Measurements from ENCODE around the gene MRPL33. TPM values are rescaled to one million over a fixed set of nuclear protein-coding genes. Genes with fewer than 3 reads are reported as not detected.

MRPL33 gene
- total RNA-seq: 356 TPM
- long read RNA-seq, transcript MRPL33-202 (3 exons, 404 nt): major isoform, 138 of 244 reads
- long read RNA-seq, transcript MRPL33-201 (4 exons, 518 nt): minor isoform, 62 of 244 reads
- long read RNA-seq, transcript MRPL33-206 (3 exons, 729 nt): minor isoform, 5 of 244 reads
- long read RNA-seq, partial matches to known transcripts: 10 of 244 reads
- long read RNA-seq, other reads (novel, unspliced or antisense): 27 of 244 reads

DNA sequence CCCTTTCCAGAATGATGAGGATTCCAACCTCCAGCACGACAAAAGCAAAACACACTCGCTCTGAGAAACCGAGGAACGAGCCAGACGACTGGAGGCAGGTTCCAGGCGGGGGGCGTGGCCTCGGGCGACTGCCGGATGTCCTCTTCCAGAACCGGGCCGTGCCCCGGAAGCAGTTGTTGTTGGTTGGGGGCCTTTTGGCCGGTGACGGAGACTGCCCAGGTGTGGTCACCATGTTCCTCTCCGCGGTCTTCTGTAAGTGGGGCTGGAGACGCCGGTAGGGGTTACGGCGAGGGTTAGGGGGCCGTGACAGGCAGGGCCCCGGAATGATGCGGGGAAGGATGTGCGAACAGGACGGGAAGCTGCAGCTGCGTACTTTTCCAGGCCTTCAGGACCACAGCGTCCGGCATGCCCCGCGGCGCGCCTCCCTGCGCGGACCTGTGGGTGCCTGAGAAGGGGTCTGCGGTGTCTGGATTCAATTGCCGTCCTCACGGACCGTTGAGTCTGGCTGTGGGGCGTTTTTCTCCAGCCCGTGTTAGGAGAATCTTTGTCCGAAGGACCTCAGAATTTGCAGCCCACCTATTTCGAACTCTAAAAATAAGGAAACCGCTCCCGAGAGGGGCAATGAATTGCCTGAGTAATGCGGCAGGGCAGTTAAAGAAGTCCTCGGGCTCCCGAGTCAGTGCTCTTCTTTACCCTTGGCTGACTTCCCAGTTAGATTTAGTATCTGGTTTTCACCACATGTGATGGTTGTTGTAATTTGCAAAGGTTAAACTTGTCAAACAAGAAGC lies at the start of gene MRPL33:
Gene MRPL33 (plus strand): TSS at position 172 of the 788 bp plus-strand sequence. CDS start 59 bp downstream, at position 231.
- peak; percentile 97 for DNase-seq
- intact Hi-C loops (cut with DNase I): loop anchor here (10.0 kb wide), 2 partner anchors 113 to 623 kb away; partner anchors contain the start of gene FOSL2
- peak; percentile 97 for ATAC-seq (ENCODE audit: poor library complexity)

DNA sequence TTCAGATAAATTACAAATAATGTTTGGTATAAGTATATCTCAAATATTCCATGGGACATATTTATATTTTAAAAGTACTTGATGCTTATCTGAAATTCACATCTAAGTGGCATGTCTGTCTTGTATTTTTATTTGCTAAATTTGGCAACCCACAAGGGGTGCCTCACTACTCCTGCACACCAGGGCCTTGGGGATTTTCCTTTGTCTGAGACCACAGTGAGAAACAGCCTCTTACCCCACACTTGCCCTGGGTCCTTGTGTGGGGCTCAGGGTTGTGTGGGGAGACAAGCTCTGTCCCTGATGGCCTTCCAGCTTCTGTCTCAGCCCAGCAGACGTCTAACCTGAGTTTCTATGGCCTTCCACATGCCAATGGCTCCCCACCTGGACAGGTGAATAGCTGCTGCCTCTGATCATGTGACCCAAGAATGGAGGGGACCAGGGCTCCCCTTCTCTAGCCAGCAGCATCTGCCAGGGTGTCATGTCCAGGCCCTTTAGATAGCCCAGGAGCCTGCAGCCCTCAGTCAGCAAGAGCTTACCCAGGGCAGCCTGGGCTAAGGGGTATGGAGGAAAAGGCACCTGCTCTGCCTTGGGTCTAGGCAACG lies 49.5 kb upstream of the MRPL33 start:
- DNase-seq (no peak), ATAC-seq (ENCODE audit: poor library complexity) (no peak)
- intact Hi-C loops (cut with DNase I): no loop called here

DNA sequence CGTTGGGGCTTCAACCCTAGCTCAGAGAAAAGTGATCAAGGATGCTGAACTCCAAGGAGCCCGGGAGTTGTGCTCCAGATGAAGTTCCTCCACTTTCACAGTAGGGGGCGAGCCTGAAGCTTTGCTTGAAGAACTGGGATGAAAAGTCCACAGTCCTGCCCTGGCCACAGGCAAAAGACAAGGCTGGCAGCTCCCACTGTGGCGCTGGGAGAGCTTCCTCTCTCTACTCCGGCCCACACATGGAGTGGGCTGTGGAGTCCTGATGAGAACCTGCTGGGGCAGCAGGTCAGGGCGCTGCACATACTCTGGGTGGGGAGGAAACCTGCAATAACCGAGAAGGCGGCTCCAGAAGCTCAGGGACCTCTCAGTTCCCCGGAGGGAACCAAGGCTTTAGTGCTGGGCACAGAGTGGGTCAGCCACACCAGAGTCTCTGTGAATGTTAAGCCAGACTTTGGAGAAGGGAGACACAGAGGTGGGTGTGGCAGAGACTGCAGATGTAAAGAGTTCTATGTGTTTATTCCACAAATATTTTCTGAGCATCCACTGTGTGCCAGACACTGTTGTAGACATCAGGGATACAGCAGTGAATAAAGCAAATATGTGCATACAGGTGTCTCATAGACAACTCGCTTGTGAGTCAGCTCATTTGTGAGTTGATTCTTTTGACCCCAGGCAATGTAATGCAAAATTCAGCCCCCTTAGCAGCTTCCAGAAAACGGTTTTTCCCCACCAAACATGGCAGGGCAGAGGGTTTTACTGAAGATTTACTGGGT lies 48.0 kb upstream of the MRPL33 start:
- ATAC-seq (ENCODE audit: poor library complexity) (peak; percentile 72), DNase-seq (peak; percentile 60)
- intact Hi-C loops (cut with DNase I): no loop called here

DNA sequence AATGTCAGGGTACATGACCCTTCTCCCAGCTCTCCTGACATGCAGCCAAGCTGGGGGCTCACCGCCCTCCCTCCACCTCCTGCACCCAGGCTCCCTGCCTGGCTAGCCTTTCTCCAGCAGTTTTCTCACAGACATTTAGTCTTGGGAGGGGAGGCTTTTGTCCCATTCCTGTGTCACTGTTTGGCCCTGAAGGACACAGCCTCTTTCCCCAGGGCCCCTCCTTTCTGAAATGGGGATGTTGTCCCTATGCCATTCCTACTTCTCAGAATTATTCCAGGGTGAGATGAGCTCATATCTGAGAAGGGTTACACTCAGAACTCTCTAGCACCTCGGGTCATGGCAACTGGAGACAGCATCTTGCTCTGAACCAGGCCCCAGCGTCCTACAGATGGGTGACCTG lies 47.3 kb upstream of the MRPL33 start:
- ATAC-seq (ENCODE audit: poor library complexity) (no peak), DNase-seq (no peak)
- intact Hi-C loops (cut with DNase I): no loop called here

DNA sequence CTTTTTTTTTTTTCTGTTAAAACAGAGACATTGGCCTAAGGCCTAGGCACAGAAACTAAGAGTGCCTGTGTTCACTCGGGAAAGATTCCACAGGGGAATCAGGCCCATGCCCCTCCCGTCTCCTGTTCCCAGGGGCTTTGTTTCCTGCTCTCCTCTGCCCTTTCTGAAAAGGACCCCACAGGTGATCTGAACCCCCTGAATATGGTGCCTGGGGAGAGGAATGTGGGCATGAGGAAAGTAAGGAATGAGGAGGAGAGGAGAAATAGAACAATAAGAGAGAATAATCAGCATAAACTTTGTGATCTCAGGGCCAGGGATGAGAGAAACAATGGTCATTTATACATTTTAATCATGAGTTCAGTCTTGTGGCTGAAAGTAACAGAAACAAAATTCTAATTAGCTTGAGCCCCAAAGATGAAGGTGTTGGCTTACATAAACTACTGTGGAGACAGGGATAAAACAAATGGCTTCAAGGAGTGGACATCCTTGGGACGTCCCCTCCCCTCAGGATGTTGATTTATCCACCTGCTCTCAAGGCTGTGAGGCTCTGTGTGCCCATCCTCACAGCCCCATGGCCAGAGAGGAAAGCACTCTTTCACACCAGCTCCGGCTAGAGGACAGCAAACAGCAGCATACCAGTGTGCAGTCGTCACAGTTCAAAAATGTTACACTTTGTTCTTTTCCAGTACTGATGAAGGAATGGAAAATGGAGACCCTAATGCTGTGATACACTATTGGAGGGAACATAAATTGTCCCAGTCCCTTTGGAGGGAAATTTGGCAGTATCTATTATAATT lies 46.4 kb upstream of the MRPL33 start:
- no peak for ATAC-seq (ENCODE audit: poor library complexity)
- intact Hi-C loops (cut with DNase I): no loop called here
- DNase-seq: no peak

DNA sequence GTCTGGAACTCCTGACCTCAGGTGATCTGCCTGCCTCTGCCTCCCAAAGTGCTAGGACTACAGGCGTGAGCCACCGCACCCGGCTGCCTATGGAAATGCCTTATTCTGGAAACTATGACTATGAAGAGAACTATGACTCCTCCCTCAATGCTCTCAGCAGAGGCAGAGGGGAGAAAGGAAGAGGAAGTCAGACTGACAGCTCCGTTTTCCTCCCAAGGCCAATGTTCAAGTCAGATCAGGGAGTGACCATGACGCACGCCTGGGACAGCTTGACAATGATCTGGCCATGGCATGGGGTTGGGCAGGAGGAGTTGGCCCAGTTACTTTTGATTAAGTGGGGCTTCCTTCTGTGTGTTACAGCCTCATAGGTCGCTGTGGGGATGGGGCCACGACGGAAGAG lies 44.3 kb upstream of the MRPL33 start:
- intact Hi-C loops (cut with DNase I): no loop called here
- ATAC-seq (ENCODE audit: poor library complexity) (no peak), DNase-seq (no peak)

DNA sequence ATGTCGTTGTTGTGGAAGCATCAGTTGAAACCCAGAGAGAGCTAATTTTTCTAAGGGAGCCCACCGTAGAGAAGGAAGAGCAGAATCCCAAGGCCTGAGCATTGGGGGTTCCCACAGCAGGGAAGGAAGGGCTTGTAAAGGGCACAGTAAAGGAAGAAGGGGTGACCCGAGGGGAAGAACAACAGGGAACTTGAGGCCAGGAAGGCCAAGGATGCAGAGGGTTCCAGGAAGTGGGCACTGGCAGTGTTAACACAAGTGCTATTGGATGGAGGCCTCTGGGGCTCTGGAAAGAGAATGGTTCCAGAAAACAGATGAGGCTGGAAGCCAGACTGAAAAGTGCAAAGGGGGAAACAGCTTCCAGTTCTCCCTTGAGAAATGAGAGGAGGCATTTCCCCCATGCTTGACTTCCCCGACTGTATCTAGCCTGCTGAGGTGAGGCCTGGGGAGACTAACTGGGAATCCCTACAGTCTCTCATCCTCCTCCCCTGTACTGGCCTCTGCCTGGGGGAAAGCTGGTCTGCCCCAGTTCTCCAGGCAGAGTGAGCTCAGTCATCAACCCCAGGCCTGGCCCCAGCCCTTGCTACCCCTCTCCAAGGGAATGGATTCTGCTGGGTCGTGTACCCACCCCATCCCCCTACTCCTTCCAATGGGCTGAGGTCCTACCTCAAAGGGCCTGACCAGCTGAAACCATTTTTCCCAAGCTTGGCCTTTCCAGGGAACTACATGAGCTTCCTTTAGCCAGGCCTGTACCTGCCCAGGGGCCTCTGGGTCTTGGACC lies 43.2 kb upstream of the MRPL33 start:
- intact Hi-C loops (cut with DNase I): no loop called here
- DNase-seq: no peak
- ATAC-seq (ENCODE audit: poor library complexity): no peak

DNA sequence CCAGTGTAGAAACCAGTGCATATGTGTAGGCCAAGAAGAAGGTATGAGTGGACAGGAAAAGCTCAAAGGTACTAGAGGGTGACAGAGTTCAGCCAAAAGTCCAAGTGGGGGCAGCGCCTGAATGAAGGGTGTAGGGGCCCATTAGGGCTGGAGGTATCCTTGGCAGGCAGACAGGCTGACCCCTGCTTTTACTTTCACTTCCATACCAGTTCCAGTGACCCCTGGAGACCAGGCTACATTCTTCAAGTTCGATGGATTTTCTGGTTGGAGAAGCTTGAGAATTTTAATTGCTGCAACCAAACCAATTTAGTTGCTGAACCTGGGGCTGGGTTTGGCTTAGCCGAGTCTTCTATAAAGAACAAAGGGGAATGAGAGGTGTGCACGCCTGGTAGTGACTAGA lies 42.3 kb upstream of the MRPL33 start:
- no peak for ATAC-seq (ENCODE audit: poor library complexity)
- intact Hi-C loops (cut with DNase I): no loop called here

DNA sequence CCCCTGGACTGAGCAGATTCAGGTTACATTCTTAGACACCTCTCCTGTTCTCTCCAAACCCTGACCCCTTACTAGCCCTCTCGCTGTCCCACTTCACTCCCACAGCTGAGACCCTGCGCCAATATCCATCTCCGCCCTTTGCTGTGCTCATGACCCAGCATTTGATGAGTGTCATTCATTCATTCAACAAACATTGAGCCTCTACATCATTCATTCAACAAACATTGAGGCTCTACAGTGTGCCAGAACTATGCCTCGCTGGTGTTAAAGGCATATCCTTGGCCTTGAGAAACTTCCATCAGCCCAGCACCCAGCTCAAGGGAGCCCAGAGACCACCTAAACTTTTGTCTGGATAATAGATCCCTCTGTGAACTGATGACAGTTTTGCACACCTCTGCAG lies 41.9 kb upstream of the MRPL33 start:
- DNase-seq (no peak), ATAC-seq (ENCODE audit: poor library complexity) (no peak)
- intact Hi-C loops (cut with DNase I): loop anchor here (10.0 kb wide), 1 partner anchor 665 kb away; the partner anchor contains the start of gene FOSL2

More for the DNA sequence above, 42.3 kb upstream of the MRPL33 start:
- no peak for DNase-seq

DNA sequence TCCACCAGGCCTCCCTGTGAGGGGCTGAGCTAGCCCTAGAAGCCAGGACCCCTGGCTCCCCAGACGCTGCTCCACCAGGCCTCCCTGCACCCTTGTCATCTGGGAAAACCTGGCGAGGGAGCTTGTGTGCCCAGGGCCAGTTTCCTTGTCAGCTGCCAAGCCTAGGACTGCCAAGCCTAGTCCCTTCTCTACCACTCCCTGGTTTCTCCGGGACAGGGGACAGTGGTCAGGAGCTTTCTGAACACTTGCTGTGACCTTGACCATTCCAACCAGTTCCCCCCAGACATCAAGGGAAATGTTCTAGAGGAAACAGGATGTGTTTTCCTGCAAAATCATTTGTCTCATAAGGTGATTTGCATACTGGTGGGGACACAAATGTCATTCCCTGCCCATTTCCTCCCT lies 41.3 kb upstream of the MRPL33 start:
- ATAC-seq (ENCODE audit: poor library complexity) (peak; percentile 59), DNase-seq (no peak)
- intact Hi-C loops (cut with DNase I): loop anchor here (10.0 kb wide), 1 partner anchor 665 kb away; the partner anchor contains the start of gene FOSL2

DNA sequence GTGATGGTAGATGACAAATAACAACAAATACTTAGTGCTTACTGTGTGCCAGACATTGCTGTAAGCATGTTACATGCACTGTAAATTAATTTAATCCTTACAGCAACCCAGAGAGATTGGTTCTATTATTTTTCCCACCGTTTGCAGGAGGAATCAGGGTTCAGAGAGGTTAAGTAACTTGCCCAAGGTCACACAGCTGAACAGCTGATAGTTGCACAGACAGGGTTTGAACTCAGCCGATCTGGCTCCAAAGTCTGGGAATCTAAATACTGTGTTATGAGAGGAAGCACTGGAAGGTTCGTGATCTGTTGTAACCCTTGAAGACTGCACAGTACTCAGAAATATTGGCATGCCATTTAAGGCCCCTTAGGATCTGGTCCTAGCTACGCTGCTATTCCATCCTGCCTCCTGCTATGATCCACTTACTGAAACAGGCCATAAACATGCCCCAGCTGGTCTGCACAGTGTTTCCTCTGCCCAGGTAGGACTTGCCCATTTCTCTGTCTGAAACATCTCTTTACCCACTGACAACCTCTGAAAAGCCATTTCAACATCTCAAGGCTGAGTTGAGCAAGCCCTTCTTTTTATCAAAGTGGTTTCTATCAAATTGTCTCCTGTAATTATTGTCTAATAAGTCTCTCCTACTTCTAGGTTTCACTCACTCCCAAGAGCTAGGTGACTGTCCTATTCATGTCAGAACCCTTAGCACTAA lies 40.4 kb upstream of the MRPL33 start:
- intact Hi-C loops (cut with DNase I): loop anchor here (10.0 kb wide), 1 partner anchor 664 kb away; the partner anchor contains the start of gene FOSL2
- DNase-seq (no peak), ATAC-seq (ENCODE audit: poor library complexity) (no peak)

DNA sequence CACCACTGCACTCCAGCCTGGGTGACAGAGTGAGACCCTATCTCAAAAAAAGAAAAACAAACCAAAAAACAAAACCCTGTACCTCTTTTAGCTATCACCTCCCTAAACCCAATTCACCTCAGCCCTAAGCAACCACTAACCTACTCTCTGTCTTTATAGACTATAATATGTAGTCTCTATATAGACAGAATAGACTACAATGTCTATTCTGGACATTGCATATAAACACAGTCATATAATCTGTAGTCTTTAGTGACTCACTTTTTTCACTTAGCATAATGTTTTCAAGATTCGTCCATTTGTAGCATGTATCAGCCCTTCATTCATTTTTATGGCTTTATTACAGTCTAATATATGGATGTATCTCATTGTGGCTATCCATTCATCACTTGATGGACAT lies 37.2 kb upstream of the MRPL33 start:
- intact Hi-C loops (cut with DNase I): loop anchor here (10.0 kb wide), 1 partner anchor 660 kb away; the partner anchor contains the start of gene FOSL2
- no peak for DNase-seq

DNA sequence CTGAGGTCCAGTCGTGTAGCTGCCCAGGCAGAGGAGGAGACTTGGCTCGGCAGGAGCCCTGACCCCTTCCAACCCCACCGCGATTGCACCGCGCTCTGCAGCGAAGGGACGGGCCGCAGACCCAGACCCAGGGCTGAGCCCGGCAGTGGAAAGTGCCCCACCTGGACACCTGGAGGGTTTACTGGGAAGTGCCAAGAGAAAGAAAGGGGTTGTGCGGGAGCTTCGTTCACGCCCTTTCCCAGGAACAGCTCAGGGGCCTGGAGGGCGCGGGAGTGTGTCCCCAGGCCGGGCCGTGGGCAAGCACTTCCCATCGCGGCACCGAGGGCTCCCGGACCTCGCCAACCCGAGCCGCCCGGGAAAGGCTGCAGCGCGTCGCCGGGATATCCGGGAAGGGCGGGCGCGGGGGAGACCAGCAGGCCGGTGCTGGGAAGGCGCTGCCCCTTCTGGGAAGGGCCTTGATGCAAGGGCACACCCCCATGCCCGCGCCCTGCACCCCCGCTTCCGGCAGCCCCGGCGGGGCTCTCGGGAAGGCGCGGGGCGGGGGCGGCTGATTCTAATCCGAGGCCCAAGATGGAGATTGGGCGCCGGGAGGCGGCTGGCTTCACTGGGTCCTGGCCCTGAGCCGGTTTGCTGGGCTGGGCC lies 36.1 kb upstream of the MRPL33 start:
- peak; percentile 90 for DNase-seq
- intact Hi-C loops (cut with DNase I): loop anchor here (10.0 kb wide), 1 partner anchor 659 kb away; the partner anchor contains the start of gene FOSL2

More for the DNA sequence above, 37.2 kb upstream of the MRPL33 start:
- no peak for ATAC-seq (ENCODE audit: poor library complexity)

DNA sequence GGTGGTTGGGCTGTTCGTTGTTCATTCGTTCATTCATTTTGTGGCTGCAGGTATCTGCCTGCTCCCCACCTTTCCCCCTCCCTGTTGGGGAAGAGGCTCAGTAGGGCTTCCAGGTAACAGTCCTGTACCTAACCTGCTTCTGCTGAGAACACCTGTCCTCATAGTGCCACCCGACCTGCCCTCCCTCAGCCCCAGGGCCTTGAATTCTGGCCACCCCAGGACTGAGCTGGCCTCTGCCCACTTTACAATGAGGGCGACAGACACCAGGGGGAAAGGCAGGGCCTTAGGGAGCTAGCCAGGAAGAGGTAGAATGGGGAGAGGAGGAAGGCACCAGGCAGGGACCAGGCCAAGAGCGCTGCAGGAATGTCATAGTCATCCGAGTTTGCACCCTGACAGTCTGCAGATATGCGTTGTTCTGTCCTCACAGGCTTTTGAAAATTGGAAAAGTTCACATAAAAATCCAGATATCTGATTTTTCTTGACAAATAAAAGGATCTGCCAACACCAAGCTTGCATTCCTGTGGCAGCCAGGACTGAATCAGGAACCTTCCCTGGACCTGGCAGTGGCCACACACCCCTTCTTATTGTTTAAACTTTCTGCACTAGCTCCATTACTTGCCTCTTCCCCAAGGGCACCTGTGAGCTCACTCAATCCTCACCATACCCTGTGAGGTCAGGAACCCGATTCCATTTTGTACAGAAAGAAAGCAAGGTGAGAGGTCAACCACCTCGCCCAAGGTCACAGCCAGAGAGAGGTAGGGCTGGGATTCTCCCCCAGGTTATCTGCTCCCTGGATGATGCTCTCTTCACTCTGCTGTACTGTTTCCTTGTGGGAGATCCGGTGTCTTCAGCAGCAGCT lies 35.3 kb upstream of the MRPL33 start:
- ATAC-seq (ENCODE audit: poor library complexity): no peak
- intact Hi-C loops (cut with DNase I): loop anchor here (10.0 kb wide), 1 partner anchor 659 kb away; the partner anchor contains the start of gene FOSL2
- no peak for DNase-seq

More for the DNA sequence above, 36.1 kb upstream of the MRPL33 start:
- peak; percentile 95 for ATAC-seq (ENCODE audit: poor library complexity)

DNA sequence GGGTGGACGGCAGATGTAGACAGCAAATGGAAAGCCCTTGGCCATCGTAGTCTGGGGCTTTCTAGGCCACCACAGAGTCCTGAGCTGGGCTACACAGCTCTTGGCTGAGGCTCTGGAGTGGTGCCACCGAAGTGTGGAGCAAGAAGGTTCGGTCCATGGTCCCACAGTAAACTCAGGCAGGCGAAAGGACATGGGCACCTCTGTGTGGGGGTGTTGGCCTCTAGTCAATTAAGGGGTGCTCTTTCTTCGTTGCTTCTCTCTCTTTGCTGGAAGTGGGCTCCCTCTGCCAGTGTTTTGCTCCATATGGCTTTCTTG lies 34.7 kb upstream of the MRPL33 start:
- ATAC-seq (ENCODE audit: poor library complexity) (no peak), DNase-seq (no peak)
- intact Hi-C loops (cut with DNase I): loop anchor here (10.0 kb wide), 1 partner anchor 658 kb away; the partner anchor contains the start of gene FOSL2

Measured in Right ventricle myocardium superior (tissue), 1 donor.